ENCODE data around the gene MFNG. TPM values are rescaled to one million over a fixed set of nuclear protein-coding genes. Genes with fewer than 3 reads are reported as not detected.

Gene MFNG
- total RNA-seq, 1 donor from 2014 or later, result 166 TPM

- Mint-ChIP-seq H3K4me1 (ENCODE audit: low read depth) (peaks cover 43% of the 10 kb centered on the region), H3K4me3 (ENCODE audit: low read depth) (peak overlapping the region; percentile 98), H3K27ac (peak overlapping the region; percentile 92), H3K27me3 (ENCODE audit: low read depth) (no peaks in the 10 kb centered on the region), H3K9me3 (no peaks in the 10 kb centered on the region), H3K36me3 (ENCODE audit: low read depth) (peaks cover 40% of the 10 kb centered on the region)
- DNase-seq (ENCODE audit: low spot score), result no peak
- intact Hi-C loops (cut with micrococcal nuclease), result no loop called here
Measured at GRCh38 chr22:37485395-37486223, 575 bp downstream of the MFNG start.

- Mint-ChIP-seq H3K27ac (peak overlapping the region; percentile 92), H3K4me1 (ENCODE audit: low read depth) (peaks cover 43% of the 10 kb centered on the region), H3K9me3 (no peaks in the 10 kb centered on the region), H3K27me3 (ENCODE audit: low read depth) (no peaks in the 10 kb centered on the region), H3K4me3 (ENCODE audit: low read depth) (peak overlapping the region; percentile 98), H3K36me3 (ENCODE audit: low read depth) (peaks cover 40% of the 10 kb centered on the region)
- DNase-seq (ENCODE audit: low spot score), result peak; percentile 81
- intact Hi-C loops (cut with micrococcal nuclease), result no loop called here
Measured at GRCh38 chr22:37484480-37485394, 1.4 kb downstream of the MFNG start.

GRCh38 chr22:37483050-37483449, 3.1 kb downstream of the MFNG start:
- no peak for DNase-seq (ENCODE audit: low spot score)
- H3K9me3 Mint-ChIP-seq, result no peaks in the 10 kb centered on the region
- intact Hi-C loops (cut with micrococcal nuclease), result no loop called here
- H3K4me1 Mint-ChIP-seq (ENCODE audit: low read depth), result peaks cover 38% of the 10 kb centered on the region
- H3K27me3 Mint-ChIP-seq (ENCODE audit: low read depth), result no peaks in the 10 kb centered on the region
- H3K36me3 Mint-ChIP-seq (ENCODE audit: low read depth), result peaks cover 50% of the 10 kb centered on the region
- peak overlapping the region; percentile 91 for H3K27ac Mint-ChIP-seq
- peak overlapping the region; percentile 98 for H3K4me3 Mint-ChIP-seq (ENCODE audit: low read depth)

GRCh38 chr22:37482244-37482643, 3.9 kb downstream of the MFNG start:
- intact Hi-C loops (cut with micrococcal nuclease), result no loop called here
- Mint-ChIP-seq H3K4me1 (ENCODE audit: low read depth) (peaks cover 35% of the 10 kb centered on the region), H3K27me3 (ENCODE audit: low read depth) (no peaks in the 10 kb centered on the region), H3K4me3 (ENCODE audit: low read depth) (peak overlapping the region; percentile 98), H3K9me3 (no peaks in the 10 kb centered on the region), H3K27ac (peak overlapping the region; percentile 91), H3K36me3 (ENCODE audit: low read depth) (peaks cover 57% of the 10 kb centered on the region)
- DNase-seq (ENCODE audit: low spot score), result no peak

GRCh38 chr22:37481347-37481907, 4.8 kb downstream of the MFNG start:
- H3K4me1 Mint-ChIP-seq (ENCODE audit: low read depth), result peaks cover 27% of the 10 kb centered on the region
- intact Hi-C loops (cut with micrococcal nuclease), result no loop called here
- H3K27me3 Mint-ChIP-seq (ENCODE audit: low read depth), result no peaks in the 10 kb centered on the region
- H3K27ac Mint-ChIP-seq, result peak overlapping the region; percentile 52
- no peaks in the 10 kb centered on the region for H3K9me3 Mint-ChIP-seq
- no peak for DNase-seq (ENCODE audit: low spot score)
- peaks cover 63% of the 10 kb centered on the region for H3K36me3 Mint-ChIP-seq (ENCODE audit: low read depth)
- peak overlapping the region; percentile 51 for H3K4me3 Mint-ChIP-seq (ENCODE audit: low read depth)

GRCh38 chr22:37480387-37481346, 5.5 kb downstream of the MFNG start:
- Mint-ChIP-seq H3K9me3 (no peaks in the 10 kb centered on the region), H3K4me3 (ENCODE audit: low read depth) (no peak overlapping the region), H3K27me3 (ENCODE audit: low read depth) (no peaks in the 10 kb centered on the region), H3K4me1 (ENCODE audit: low read depth) (peaks cover 25% of the 10 kb centered on the region), H3K27ac (peak overlapping the region; percentile 23), H3K36me3 (ENCODE audit: low read depth) (peaks cover 70% of the 10 kb centered on the region)
- DNase-seq (ENCODE audit: low spot score), result no peak
- intact Hi-C loops (cut with micrococcal nuclease), result no loop called here

- intact Hi-C loops (cut with micrococcal nuclease), result no loop called here
- Mint-ChIP-seq H3K36me3 (ENCODE audit: low read depth) (peaks cover 66% of the 10 kb centered on the region), H3K4me3 (ENCODE audit: low read depth) (no peak overlapping the region), H3K27me3 (ENCODE audit: low read depth) (no peaks in the 10 kb centered on the region), H3K9me3 (no peaks in the 10 kb centered on the region), H3K4me1 (ENCODE audit: low read depth) (peaks cover 25% of the 10 kb centered on the region), H3K27ac (no peak overlapping the region)
- no peak for DNase-seq (ENCODE audit: low spot score)
Measured at GRCh38 chr22:37479196-37479595, 7.0 kb downstream of the MFNG start.

GRCh38 chr22:37476389-37477329, 9.5 kb downstream of the MFNG start:
- H3K9me3 Mint-ChIP-seq, result no peaks in the 10 kb centered on the region
- no peak for DNase-seq (ENCODE audit: low spot score)
- no peaks in the 10 kb centered on the region for H3K27me3 Mint-ChIP-seq (ENCODE audit: low read depth)
- peaks cover 7% of the 10 kb centered on the region for H3K4me1 Mint-ChIP-seq (ENCODE audit: low read depth)
- H3K4me3 Mint-ChIP-seq (ENCODE audit: low read depth), result no peak overlapping the region
- H3K27ac Mint-ChIP-seq, result no peak overlapping the region
- intact Hi-C loops (cut with micrococcal nuclease), result no loop called here
- peaks cover 66% of the 10 kb centered on the region for H3K36me3 Mint-ChIP-seq (ENCODE audit: low read depth)

GRCh38 chr22:37474447-37475090, 11.6 kb downstream of the MFNG start:
- Mint-ChIP-seq H3K27ac (no peak overlapping the region), H3K36me3 (ENCODE audit: low read depth) (peaks cover 74% of the 10 kb centered on the region), H3K4me1 (ENCODE audit: low read depth) (no peaks in the 10 kb centered on the region), H3K4me3 (ENCODE audit: low read depth) (no peak overlapping the region), H3K9me3 (no peaks in the 10 kb centered on the region), H3K27me3 (ENCODE audit: low read depth) (no peaks in the 10 kb centered on the region)
- intact Hi-C loops (cut with micrococcal nuclease), result no loop called here
- DNase-seq (ENCODE audit: low spot score), result no peak

- intact Hi-C loops (cut with micrococcal nuclease), result no loop called here
- Mint-ChIP-seq H3K36me3 (ENCODE audit: low read depth) (peaks cover 77% of the 10 kb centered on the region), H3K4me3 (ENCODE audit: low read depth) (no peak overlapping the region), H3K4me1 (ENCODE audit: low read depth) (no peaks in the 10 kb centered on the region), H3K27ac (no peak overlapping the region), H3K27me3 (ENCODE audit: low read depth) (no peaks in the 10 kb centered on the region), H3K9me3 (no peaks in the 10 kb centered on the region)
- DNase-seq (ENCODE audit: low spot score), result no peak
Measured at GRCh38 chr22:37473437-37473946, 12.7 kb downstream of the MFNG start.

Measured in activated T-helper 2 cell treated with anti-CD3 and anti-CD28 coated beads, Interferon-gamma antibody, Interleukin-2, Interleukin-4, amounts not matched to agents 10 μg/mL and 5 μg/mL and 100 μg/mL, durations not matched to agents 14 hours and 24 hours and 36 hours (primary cell).